ENCODE measurements around the gene CDYL2.

Gene CDYL2

GRCh38 chr16:80552277-80552676 lies 252.1 kb downstream of the CDYL2 start:
- DNase-seq (ENCODE audit: low read depth in 2 of 2) = no peak

Measured in stimulated activated CD4-positive, alpha-beta T cell treated with anti-CD3 and anti-CD28 coated beads, Interleukin-12 subunit alpha, Interleukin-12 subunit beta, amount 100 ng/mL, for 24 hours (primary cell).